Activated T-cell treated with anti-CD3 and anti-CD28 coated beads for 1 hour (primary cell): ENCODE data around the gene TATDN3.
"Not testable (repeated sequence)": the region's sequence is repeated elsewhere in the genome, so short reads cannot be mapped to it uniquely, and the experiment has no call there.

Experiments used
- DNase-seq: peaks from one replicate; pipeline ENCODE4 v3.0.0-alpha.2; 2020; ENCODE audit warnings: low read depth

TATDN3 gene

GRCh38 chr1:212827831-212828278 is 36.2 kb downstream of the TATDN3 start:
- DNase-seq = no peak

GRCh38 chr1:212828395-212828794 is 36.7 kb downstream of the TATDN3 start:
- no peak for DNase-seq

- DNase-seq = not testable (repeated sequence)
These were observed 41.8 kb downstream of the TATDN3 start for GRCh38 chr1:212833211-212834207.

- no peak for DNase-seq
These were observed 46.5 kb downstream of the TATDN3 start for GRCh38 chr1:212838145-212838544.

GRCh38 chr1:212844521-212844920 is 52.8 kb downstream of the TATDN3 start:
- DNase-seq = not testable (repeated sequence)

GRCh38 chr1:212847549-212847948 is 55.9 kb downstream of the TATDN3 start, which contains the start of gene SPATA45:
SPATA45 (minus strand) TSS chr1:212847649; CDS start chr1:212836149, 11,500 bp downstream.
- DNase-seq = no peak

- DNase-seq = no peak
These were observed 60.5 kb downstream of the TATDN3 start for GRCh38 chr1:212852105-212852688.

- DNase-seq = no peak
These were observed 62.0 kb downstream of the TATDN3 start for GRCh38 chr1:212853658-212854057.

- no peak for DNase-seq
These were observed 65.1 kb downstream of the TATDN3 start for GRCh38 chr1:212856755-212857154.

GRCh38 chr1:212857992-212858460 is 66.3 kb downstream of the TATDN3 start, which contains the start of gene FLVCR1:
FLVCR1 (plus strand) TSS chr1:212858275; CDS start chr1:212858453, 178 bp downstream.
- peak; percentile 79 for DNase-seq

- DNase-seq = no peak
These were observed 67.0 kb downstream of the TATDN3 start for GRCh38 chr1:212858461-212859265.

GRCh38 chr1:212860713-212861581 is 69.3 kb downstream of the TATDN3 start:
- no peak for DNase-seq

GRCh38 chr1:212862111-212862690 is 70.5 kb downstream of the TATDN3 start:
- DNase-seq = no peak

- DNase-seq = not testable (repeated sequence)
These were observed 71.7 kb downstream of the TATDN3 start for GRCh38 chr1:212863345-212863744.

GRCh38 chr1:212864201-212864600 is 72.5 kb downstream of the TATDN3 start:
- no peak for DNase-seq
